Measurements from ENCODE around the gene WDR93. TPM values are rescaled to one million over a fixed set of nuclear protein-coding genes. Genes with fewer than 3 reads are reported as not detected.

Gene WDR93
- total RNA-seq, 4 donors from 2014 or later = not detected

- H3K9me3 ChIP-seq = peaks cover 0 to 6% (median 0%) of the 10 kb centered on the region in 3 donors
- H3K27me3 ChIP-seq = peaks cover 0 to 6% (median 0%) of the 10 kb centered on the region in 4 donors
- TF ChIP-seq CTCF (IDR thresholded peaks at IDR 0.05) (no peak), POLR2A (IDR thresholded peaks at IDR 0.05) (no peak)
- intact Hi-C loops (cut with DNase I) = no loop called here
- H3K4me3 ChIP-seq = no peak overlapping the region
- H3K36me3 ChIP-seq = no peaks in the 10 kb centered on the region
- peaks cover 0 to 2% (median 0%) of the 10 kb centered on the region in 3 donors for H3K4me1 ChIP-seq
- no peak for DNase-seq
- 93 to 100% methylated on average over 1 of the region's 1 CpG for WGBS, 2 donors
- no peak overlapping the region for H3K27ac ChIP-seq
These were observed 34.0 kb downstream of the WDR93 start for GRCh38 chr15:89724621-89725020.

- intact Hi-C loops (cut with DNase I) = no loop called here
- Histone ChIP-seq H3K4me3 (no peak overlapping the region), H3K27me3 (peaks cover 0 to 6% (median 0%) of the 10 kb centered on the region in 4 donors), H3K9me3 (peaks cover 0 to 6% (median 0%) of the 10 kb centered on the region in 3 donors), H3K27ac (no peak overlapping the region), H3K4me1 (peaks cover 0 to 2% (median 0%) of the 10 kb centered on the region in 3 donors), H3K36me3 (no peaks in the 10 kb centered on the region)
- DNase-seq = no peak
- TF ChIP-seq CTCF (IDR thresholded peaks at IDR 0.05) = no peak
- no peak for TF ChIP-seq POLR2A (IDR thresholded peaks at IDR 0.05)
- WGBS, 2 donors = 84 to 92% methylated on average over 1 of the region's 1 CpG
These were observed 34.5 kb downstream of the WDR93 start for GRCh38 chr15:89725064-89725463.

GRCh38 chr15:89728254-89728653 lies 37.6 kb downstream of the WDR93 start:
- WGBS, 2 donors = 33 to 59% methylated on average over 2 of the region's 2 CpGs
- Histone ChIP-seq H3K27me3 (peaks cover 0 to 5% (median 0%) of the 10 kb centered on the region in 4 donors), H3K27ac (peak overlapping the region in 2 of 4 donors; percentile 25 to 38), H3K4me3 (no peak overlapping the region), H3K4me1 (peaks cover 0 to 2% (median 0%) of the 10 kb centered on the region in 3 donors), H3K9me3 (peaks cover 0 to 6% (median 0%) of the 10 kb centered on the region in 3 donors), H3K36me3 (no peaks in the 10 kb centered on the region)
- intact Hi-C loops (cut with DNase I) = no loop called here
- TF ChIP-seq CTCF (IDR thresholded peaks at IDR 0.05) = no peak
- no peak for TF ChIP-seq POLR2A (IDR thresholded peaks at IDR 0.05)
- DNase-seq = no peak

GRCh38 chr15:89731275-89731674 lies 40.7 kb downstream of the WDR93 start:
- Histone ChIP-seq H3K4me3 (no peak overlapping the region), H3K36me3 (no peaks in the 10 kb centered on the region), H3K27me3 (peaks cover 0 to 21% (median 0%) of the 10 kb centered on the region in 4 donors), H3K9me3 (no peaks in the 10 kb centered on the region), H3K27ac (no peak overlapping the region), H3K4me1 (peaks cover 0 to 2% (median 0%) of the 10 kb centered on the region in 3 donors)
- DNase-seq = no peak
- no peak for TF ChIP-seq CTCF (IDR thresholded peaks at IDR 0.05)
- no peak for TF ChIP-seq POLR2A (IDR thresholded peaks at IDR 0.05)
- 68 to 88% methylated on average over 3 to 5 of the region's 5 CpGs for WGBS, 2 donors
- intact Hi-C loops (cut with DNase I) = no loop called here

- no peaks in the 10 kb centered on the region for H3K36me3 ChIP-seq
- 58 to 62% methylated on average over 8 of the region's 8 CpGs for WGBS, 2 donors
- peaks cover 0 to 25% (median 0%) of the 10 kb centered on the region in 4 donors for H3K27me3 ChIP-seq
- H3K27ac ChIP-seq = no peak overlapping the region
- intact Hi-C loops (cut with DNase I) = no loop called here
- no peak for DNase-seq
- no peak overlapping the region for H3K4me3 ChIP-seq
- no peak for TF ChIP-seq POLR2A (IDR thresholded peaks at IDR 0.05)
- no peak for TF ChIP-seq CTCF (IDR thresholded peaks at IDR 0.05)
- no peaks in the 10 kb centered on the region for H3K9me3 ChIP-seq
- peaks cover 0 to 2% (median 0%) of the 10 kb centered on the region in 3 donors for H3K4me1 ChIP-seq
These were observed 42.0 kb downstream of the WDR93 start for GRCh38 chr15:89732451-89733172.
